ENCODE data around the gene DOCK4. TPM values are rescaled to one million over a fixed set of nuclear protein-coding genes. Genes with fewer than 3 reads are reported as not detected.
"Not testable (repeated sequence)": the region's sequence is repeated elsewhere in the genome, so short reads cannot be mapped to it uniquely, and the experiment has no call there.

Gene DOCK4
- total RNA-seq, 1 donor from 2014 or later: 44.1 TPM

DNA sequence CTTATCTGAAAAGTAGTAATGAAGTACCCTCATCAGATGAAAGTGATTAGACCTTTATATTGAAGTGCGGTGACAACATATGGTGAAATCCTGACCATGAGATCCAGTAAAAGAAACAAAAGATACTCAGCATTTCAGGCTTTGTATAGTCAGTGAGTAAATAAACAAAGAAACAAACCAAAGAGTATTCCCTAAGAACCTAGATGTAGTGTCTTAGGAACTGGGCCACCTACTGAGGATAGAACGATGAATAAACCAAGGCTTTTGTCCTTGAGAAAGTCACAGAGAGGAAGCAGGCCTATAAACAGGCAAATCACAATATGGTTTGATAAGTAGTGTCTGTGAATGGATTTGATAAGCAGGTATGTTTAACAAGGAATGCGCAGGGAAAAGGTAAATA, 46.5 kb upstream of the DOCK4 start:
- H3K36me3 Mint-ChIP-seq (ENCODE audit: unreplicated experiment): no peaks in the 10 kb centered on the region
- H3K4me1 Mint-ChIP-seq (ENCODE audit: unreplicated experiment): peaks cover 14% of the 10 kb centered on the region
- no peak for DNase-seq (ENCODE audit: extremely low spot score, unreplicated experiment)
- H3K27me3 Mint-ChIP-seq (ENCODE audit: unreplicated experiment): no peaks in the 10 kb centered on the region
- H3K4me3 Mint-ChIP-seq (ENCODE audit: unreplicated experiment): no peak overlapping the region
- H3K27ac Mint-ChIP-seq (ENCODE audit: unreplicated experiment): no peak overlapping the region
- TF ChIP-seq, protein P1, sequence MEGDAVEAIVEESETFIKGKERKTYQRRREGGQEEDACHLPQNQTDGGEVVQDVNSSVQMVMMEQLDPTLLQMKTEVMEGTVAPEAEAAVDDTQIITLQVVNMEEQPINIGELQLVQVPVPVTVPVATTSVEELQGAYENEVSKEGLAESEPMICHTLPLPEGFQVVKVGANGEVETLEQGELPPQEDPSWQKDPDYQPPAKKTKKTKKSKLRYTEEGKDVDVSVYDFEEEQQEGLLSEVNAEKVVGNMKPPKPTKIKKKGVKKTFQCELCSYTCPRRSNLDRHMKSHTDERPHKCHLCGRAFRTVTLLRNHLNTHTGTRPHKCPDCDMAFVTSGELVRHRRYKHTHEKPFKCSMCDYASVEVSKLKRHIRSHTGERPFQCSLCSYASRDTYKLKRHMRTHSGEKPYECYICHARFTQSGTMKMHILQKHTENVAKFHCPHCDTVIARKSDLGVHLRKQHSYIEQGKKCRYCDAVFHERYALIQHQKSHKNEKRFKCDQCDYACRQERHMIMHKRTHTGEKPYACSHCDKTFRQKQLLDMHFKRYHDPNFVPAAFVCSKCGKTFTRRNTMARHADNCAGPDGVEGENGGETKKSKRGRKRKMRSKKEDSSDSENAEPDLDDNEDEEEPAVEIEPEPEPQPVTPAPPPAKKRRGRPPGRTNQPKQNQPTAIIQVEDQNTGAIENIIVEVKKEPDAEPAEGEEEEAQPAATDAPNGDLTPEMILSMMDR (IDR thresholded peaks at IDR 0.05): no peak
- H3K9me3 Mint-ChIP-seq (ENCODE audit: unreplicated experiment): no peaks in the 10 kb centered on the region

DNA sequence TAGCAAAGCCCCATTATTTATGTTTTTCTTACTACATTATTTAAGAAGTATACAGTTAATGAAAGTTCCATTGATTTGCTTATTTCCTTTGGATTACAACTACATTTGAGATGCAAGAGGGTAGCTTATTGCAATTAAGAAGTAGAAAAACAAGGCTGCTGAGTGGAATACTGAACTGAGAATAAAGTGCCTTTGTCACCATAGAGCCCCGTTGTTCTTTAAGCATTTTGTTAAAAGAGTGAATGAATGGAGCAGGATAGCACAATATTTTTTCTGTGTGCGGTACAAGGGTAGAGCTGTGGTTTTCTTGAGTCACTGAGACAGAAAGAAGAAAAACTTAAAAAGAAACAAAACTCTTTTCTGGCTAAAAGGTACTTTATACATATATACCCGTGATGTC, 45.9 kb upstream of the DOCK4 start:
- H3K27ac Mint-ChIP-seq (ENCODE audit: unreplicated experiment): no peak overlapping the region
- H3K36me3 Mint-ChIP-seq (ENCODE audit: unreplicated experiment): no peaks in the 10 kb centered on the region
- TF ChIP-seq, protein P1 (IDR thresholded peaks at IDR 0.05): no peak

DNA sequence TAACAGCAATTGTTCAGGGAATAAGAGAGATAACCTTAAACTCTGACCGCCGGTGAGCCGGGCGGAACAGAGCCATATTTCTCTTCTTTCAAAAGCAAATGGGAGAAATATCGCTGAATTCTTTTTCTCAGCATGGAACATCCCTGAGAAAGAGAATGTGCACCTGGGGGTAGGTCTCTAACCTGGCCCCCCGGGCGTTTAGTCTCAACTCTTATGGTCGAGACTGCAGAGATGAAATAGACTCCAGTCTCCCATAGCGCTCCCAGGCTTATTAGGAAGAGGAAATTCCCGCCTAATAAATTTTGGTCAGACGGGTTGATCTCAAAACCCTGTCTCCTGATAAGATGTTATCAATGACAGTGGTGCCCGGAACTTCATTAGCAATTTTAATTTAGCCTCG, 43.8 kb upstream of the DOCK4 start:
- not testable (repeated sequence) for H3K36me3 Mint-ChIP-seq (ENCODE audit: unreplicated experiment); H3K4me3 Mint-ChIP-seq (ENCODE audit: unreplicated experiment); H3K4me1 Mint-ChIP-seq (ENCODE audit: unreplicated experiment); DNase-seq (ENCODE audit: extremely low spot score, unreplicated experiment); H3K27ac Mint-ChIP-seq (ENCODE audit: unreplicated experiment); H3K27me3 Mint-ChIP-seq (ENCODE audit: unreplicated experiment); H3K9me3 Mint-ChIP-seq (ENCODE audit: unreplicated experiment)

More for the DNA sequence above, 45.9 kb upstream of the DOCK4 start:
- peaks cover 12% of the 10 kb centered on the region for H3K4me1 Mint-ChIP-seq (ENCODE audit: unreplicated experiment)
- H3K4me3 Mint-ChIP-seq (ENCODE audit: unreplicated experiment): no peak overlapping the region
- DNase-seq (ENCODE audit: extremely low spot score, unreplicated experiment): no peak
- H3K27me3 Mint-ChIP-seq (ENCODE audit: unreplicated experiment): no peaks in the 10 kb centered on the region
- no peaks in the 10 kb centered on the region for H3K9me3 Mint-ChIP-seq (ENCODE audit: unreplicated experiment)

DNA sequence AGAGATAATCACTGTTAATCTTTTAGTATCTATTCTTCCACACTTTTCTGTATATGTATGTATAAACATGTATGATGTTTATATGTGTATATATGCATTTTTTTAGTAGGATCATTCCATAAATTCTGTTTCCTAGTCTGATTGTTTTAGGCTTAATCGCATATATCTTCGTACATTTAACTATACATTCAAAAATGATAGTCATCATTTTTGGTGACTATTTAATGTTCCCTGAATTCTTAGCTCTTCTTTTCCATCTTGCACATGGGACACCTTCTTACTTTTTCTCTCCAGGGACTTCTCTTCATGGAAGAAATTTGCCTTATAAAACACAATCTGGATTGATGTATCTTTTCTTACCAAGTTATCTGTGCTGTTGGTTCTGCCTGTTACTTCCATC, 42.4 kb upstream of the DOCK4 start:
- no peak for DNase-seq (ENCODE audit: extremely low spot score, unreplicated experiment)
- H3K9me3 Mint-ChIP-seq (ENCODE audit: unreplicated experiment): peaks cover 5% of the 10 kb centered on the region
- no peaks in the 10 kb centered on the region for H3K36me3 Mint-ChIP-seq (ENCODE audit: unreplicated experiment)
- no peak overlapping the region for H3K4me3 Mint-ChIP-seq (ENCODE audit: unreplicated experiment)
- no peak overlapping the region for H3K27ac Mint-ChIP-seq (ENCODE audit: unreplicated experiment)
- peaks cover 7% of the 10 kb centered on the region for H3K4me1 Mint-ChIP-seq (ENCODE audit: unreplicated experiment)
- TF ChIP-seq, protein P1 (IDR thresholded peaks at IDR 0.05): no peak
- no peaks in the 10 kb centered on the region for H3K27me3 Mint-ChIP-seq (ENCODE audit: unreplicated experiment)

DNA sequence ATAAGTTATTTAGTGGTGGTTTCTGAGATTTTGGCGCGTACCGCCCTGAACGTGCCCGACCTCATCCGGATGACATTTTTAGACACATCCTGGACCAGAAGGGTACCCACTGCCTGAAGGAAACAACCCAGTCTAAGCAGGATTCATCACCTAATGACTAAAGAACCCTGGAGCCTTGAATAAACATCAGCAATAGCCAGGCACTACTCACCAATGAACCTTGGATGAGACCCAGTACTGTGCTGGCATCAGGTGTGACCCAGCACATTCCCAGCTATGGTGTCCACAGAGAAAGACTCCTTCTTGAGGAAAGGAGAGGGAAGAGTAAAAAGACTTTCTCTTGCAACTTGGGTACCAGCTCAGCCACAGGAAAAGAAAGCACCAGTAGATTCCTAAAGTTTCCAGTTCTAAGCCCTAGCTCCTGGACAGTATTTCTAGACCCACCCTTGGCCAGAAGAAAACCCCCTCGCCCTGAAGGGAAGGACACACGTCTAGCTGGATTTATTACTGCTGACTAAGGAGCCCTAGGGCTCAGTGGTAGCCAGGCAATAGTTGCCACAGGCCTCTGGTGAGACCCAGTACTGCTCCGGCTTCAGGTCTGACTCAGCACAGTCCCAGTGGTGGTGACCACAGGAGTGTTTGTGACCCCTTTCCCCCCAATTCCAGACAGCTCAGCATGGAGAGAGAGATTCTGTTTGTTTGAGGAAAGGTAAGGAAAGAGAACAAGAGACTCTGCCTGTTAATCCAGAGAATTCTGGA, 32.8 kb upstream of the DOCK4 start:
- no peaks in the 10 kb centered on the region for H3K27me3 Mint-ChIP-seq (ENCODE audit: unreplicated experiment)
- H3K27ac Mint-ChIP-seq (ENCODE audit: unreplicated experiment): no peak overlapping the region
- peaks cover 30% of the 10 kb centered on the region for H3K9me3 Mint-ChIP-seq (ENCODE audit: unreplicated experiment)
- no peak for DNase-seq (ENCODE audit: extremely low spot score, unreplicated experiment)
- H3K4me1 Mint-ChIP-seq (ENCODE audit: unreplicated experiment): peaks cover 6% of the 10 kb centered on the region
- TF ChIP-seq, protein P1 (IDR thresholded peaks at IDR 0.05): no peak
- H3K36me3 Mint-ChIP-seq (ENCODE audit: unreplicated experiment): peaks cover 3% of the 10 kb centered on the region
- no peak overlapping the region for H3K4me3 Mint-ChIP-seq (ENCODE audit: unreplicated experiment)

Data from osteocyte (in vitro differentiated cells).